SK-N-MC (cell line): ENCODE measurements around the gene CDKAL1.

Source experiments
- DNase-seq: peaks from one replicate; pipeline ENCODE4 v3.0.0-alpha.2; 2011; ENCODE audit warnings: low read depth, low spot score
- H3K27ac ChIP-seq: fragments of 200-600 bp; sonication (generic); 2 replicates; pipeline ENCODE4 v1.5.1; 2016; ENCODE audit warnings: mixed run types
- H3K36me3 ChIP-seq: fragments of 200-600 bp; sonication (generic); 2 replicates; pipeline ENCODE4 v1.6.1; 2017; ENCODE audit warnings: antibody characterized with exemption, low read length, mixed read lengths; ENCODE audit not compliant: insufficient read depth
- H3K4me3 ChIP-seq: fragments of 200-600 bp; sonication (generic); 2 replicates; pipeline ENCODE4 v1.5.1; 2016
- H3K9ac ChIP-seq: fragments of 200-600 bp; sonication (generic); 2 replicates; pipeline ENCODE4 v1.8.0; 2017; ENCODE audit warnings: mixed run types, mixed read lengths; ENCODE audit not compliant: insufficient read length
- H3K9me3 ChIP-seq: fragments of 200-600 bp; sonication (generic); 2 replicates; pipeline ENCODE4 v1.6.1; 2017; ENCODE audit warnings: low read depth, mild to moderate bottlenecking, antibody characterized with exemption, low read length, moderate library complexity, mixed read lengths
- EZH2 ChIP-seq: fragments of 200-600 bp; sonication (generic); IDR thresholded peaks from one replicate; pipeline ENCODE4 v1.6.1; 2017; ENCODE audit warnings: antibody characterized with exemption
- FOXP2 ChIP-seq: optimal IDR thresholded peaks from 2 replicates; pipeline ENCODE3; 2011; ENCODE audit warnings: mild to moderate bottlenecking, moderate library complexity; ENCODE audit not compliant: insufficient read depth; ENCODE audit errors: extremely low read length, control extremely low read depth
- POLR2AphosphoS5 ChIP-seq: IDR thresholded peaks from 2 replicates; pipeline ENCODE4 v1.6.1; 2012; ENCODE audit warnings: mild to moderate bottlenecking, low read depth, low read length, borderline replicate concordance

Gene CDKAL1

GRCh38 chr6:20534295-20535262, at the start of gene CDKAL1:
TSS of gene CDKAL1 (plus strand) at chr6:20534457. CDS start at chr6:20546351, 11,894 bp downstream.
- H3K4me3 ChIP-seq: peak within 1 kb of the TSS; percentile 90
- H3K27ac ChIP-seq: peak within 1 kb of the TSS; percentile 77
- H3K36me3 ChIP-seq: peaks cover 15% of the 10 kb centered on the region
- DNase-seq: peak; percentile 87
- no peak for TF ChIP-seq FOXP2
- TF ChIP-seq POLR2AphosphoS5: peak; percentile 94
- TF ChIP-seq EZH2: no peak
- H3K9ac ChIP-seq: peak within 1 kb of the TSS; percentile 92
- no peaks in the 10 kb centered on the region for H3K9me3 ChIP-seq

- Histone ChIP-seq H3K9ac (no peak overlapping the region), H3K27ac (no peak overlapping the region), H3K36me3 (peaks cover 92% of the 10 kb centered on the region), H3K4me3 (no peak overlapping the region), H3K9me3 (no peaks in the 10 kb centered on the region)
- no peak for TF ChIP-seq FOXP2
- no peak for TF ChIP-seq POLR2AphosphoS5
- TF ChIP-seq EZH2: no peak
- DNase-seq: no peak
Measured at GRCh38 chr6:20486641-20487040, 47.6 kb upstream of the CDKAL1 start.

DNA sequence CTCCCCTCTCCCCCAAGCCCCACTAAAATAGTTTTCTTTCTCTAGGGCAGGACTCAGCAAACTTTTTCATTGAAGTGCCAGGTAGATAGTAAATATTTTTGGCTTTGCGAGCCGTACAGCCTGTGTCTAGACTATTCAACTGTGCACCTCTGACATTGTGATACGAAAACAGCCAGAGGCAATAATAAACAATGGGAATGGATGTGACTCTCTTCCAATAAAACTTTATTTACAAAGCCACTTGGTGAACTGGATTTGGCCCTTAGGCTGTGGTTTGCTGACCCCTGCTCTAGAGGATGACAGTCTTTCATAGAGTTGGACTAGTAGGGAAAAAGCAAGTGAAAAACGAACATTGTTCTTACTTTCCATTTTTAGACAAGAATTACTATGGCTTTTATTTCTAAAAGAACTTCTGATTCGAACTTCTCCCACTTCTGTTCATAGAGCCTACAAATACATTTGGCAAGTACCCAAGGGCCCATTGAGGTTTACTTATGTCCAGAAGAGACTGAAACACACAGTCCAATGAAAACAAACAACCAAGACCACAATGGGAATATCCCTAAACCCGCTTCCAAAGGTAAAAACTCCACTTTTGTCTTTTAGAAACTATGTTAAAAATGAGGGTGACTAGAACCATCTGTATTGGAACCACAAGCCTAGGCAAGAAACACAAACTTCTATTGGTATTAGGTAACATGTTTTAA, 46.4 kb upstream of the CDKAL1 start:
- H3K9ac ChIP-seq: no peak overlapping the region
- H3K27ac ChIP-seq: no peak overlapping the region
- peaks cover 92% of the 10 kb centered on the region for H3K36me3 ChIP-seq
- no peak for DNase-seq
- no peak overlapping the region for H3K4me3 ChIP-seq
- TF ChIP-seq EZH2 (no peak), FOXP2 (no peak), POLR2AphosphoS5 (no peak)
- H3K9me3 ChIP-seq: no peaks in the 10 kb centered on the region

DNA sequence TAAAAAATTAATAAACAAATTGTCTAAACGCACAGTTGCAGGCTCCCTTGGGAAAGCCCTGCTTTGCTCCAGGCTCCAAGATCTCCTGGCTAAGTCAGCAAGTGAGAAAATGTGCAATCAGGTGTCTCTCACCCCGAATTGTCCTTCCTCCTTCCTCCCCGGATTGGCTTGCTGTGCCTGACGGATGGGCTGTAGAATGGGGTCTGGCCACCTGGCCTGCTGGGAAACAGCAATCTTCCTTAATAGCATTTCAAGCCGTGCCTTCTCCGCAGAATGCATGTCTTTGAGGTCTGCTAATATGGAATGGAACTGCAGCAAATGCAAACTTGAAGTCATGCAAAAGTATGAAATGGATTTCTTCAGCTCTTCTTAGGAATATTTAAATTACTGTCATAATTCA, 43.7 kb upstream of the CDKAL1 start:
- Histone ChIP-seq H3K9ac (no peak overlapping the region), H3K36me3 (peaks cover 67% of the 10 kb centered on the region), H3K27ac (no peak overlapping the region), H3K9me3 (no peaks in the 10 kb centered on the region), H3K4me3 (no peak overlapping the region)
- TF ChIP-seq FOXP2 (no peak), POLR2AphosphoS5 (no peak), EZH2 (no peak)
- no peak for DNase-seq

GRCh38 chr6:20492099-20492498, 42.2 kb upstream of the CDKAL1 start:
- TF ChIP-seq POLR2AphosphoS5 (no peak), FOXP2 (no peak), EZH2 (no peak)
- no peaks in the 10 kb centered on the region for H3K9me3 ChIP-seq
- H3K36me3 ChIP-seq: peaks cover 56% of the 10 kb centered on the region
- H3K9ac ChIP-seq: no peak overlapping the region
- H3K27ac ChIP-seq: no peak overlapping the region
- DNase-seq: no peak
- H3K4me3 ChIP-seq: no peak overlapping the region

DNA sequence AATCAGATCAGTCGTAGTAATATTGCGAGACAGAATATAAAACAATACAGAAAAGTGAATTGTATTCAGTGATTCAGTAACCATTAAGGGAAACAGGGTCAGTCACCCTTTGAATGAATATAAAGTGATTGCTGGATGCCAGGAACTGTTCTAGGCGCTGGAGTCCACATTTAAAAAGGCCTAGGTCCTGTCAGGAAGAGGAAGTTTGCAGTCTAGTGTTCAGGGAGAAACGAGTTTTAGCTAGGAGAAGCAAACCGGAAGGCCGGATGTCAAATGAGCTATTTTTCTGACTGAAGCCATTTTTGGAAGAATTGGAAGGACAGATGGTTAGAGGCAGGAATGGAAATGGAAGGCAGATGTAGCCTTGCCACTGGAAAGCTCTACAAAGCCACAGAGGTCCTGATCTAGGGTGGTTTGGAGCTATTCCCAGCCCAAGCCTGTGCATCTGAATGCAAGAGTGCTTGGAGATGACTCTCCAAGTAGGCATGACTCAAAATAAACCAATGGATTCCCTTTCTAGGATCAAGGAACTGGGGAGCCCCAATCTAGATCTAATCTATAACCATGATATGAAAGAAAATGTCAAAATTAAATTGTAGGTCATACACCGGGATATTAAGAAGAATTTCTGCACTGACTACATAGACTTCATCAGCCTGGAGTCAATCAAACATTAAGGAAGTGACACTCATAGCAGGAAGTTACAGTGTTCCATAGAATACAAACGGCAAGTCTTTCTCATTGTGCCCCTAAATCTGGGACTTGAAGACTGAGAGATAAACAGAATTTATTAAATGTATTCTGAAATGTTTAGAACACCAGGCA, 36.8 kb upstream of the CDKAL1 start:
- no peak overlapping the region for H3K9ac ChIP-seq
- no peak; the same call in 1 of the 2 replicates for TF ChIP-seq POLR2AphosphoS5
- no peak for TF ChIP-seq FOXP2
- TF ChIP-seq EZH2: no peak
- no peak overlapping the region for H3K4me3 ChIP-seq
- H3K27ac ChIP-seq: no peak overlapping the region
- DNase-seq: no peak
- 0 out of 2 replicates have a peak, but pooled peaks cover 6% of the 10 kb centered on the region for H3K36me3 ChIP-seq
- no peaks in the 10 kb centered on the region for H3K9me3 ChIP-seq

GRCh38 chr6:20498041-20498385, 36.2 kb upstream of the CDKAL1 start:
- H3K9me3 ChIP-seq: no peaks in the 10 kb centered on the region
- 0 out of 2 replicates have a peak, but pooled peaks cover under 1% of the 10 kb centered on the region for H3K36me3 ChIP-seq
- H3K27ac ChIP-seq: no peak overlapping the region
- H3K9ac ChIP-seq: no peak overlapping the region
- TF ChIP-seq EZH2 (no peak), FOXP2 (no peak)
- DNase-seq: no peak
- no peak overlapping the region for H3K4me3 ChIP-seq
